ENCODE results near the gene NAV2. TPM values are rescaled to one million over a fixed set of nuclear protein-coding genes. Genes with fewer than 3 reads are reported as not detected.

The NAV2 gene
- 32.0 TPM for total RNA-seq

- DNase-seq (ENCODE audit: low spot score), result peak; percentile 95
- ATAC-seq, result peak; percentile 89
Observed at GRCh38 chr11:19712281-19713195, at the start of gene NAV2. NAV2 (plus strand) TSS chr11:19712837; CDS start chr11:19713696, 859 bp downstream.

GRCh38 chr11:19663206-19663605 is 49.4 kb upstream of the NAV2 start:
- ATAC-seq (no peak), DNase-seq (ENCODE audit: low spot score) (no peak)

- DNase-seq (ENCODE audit: low spot score) (no peak), ATAC-seq (peak; percentile 18)
Observed at GRCh38 chr11:19664886-19665548, 47.6 kb upstream of the NAV2 start.

GRCh38 chr11:19666951-19667350 is 45.7 kb upstream of the NAV2 start:
- DNase-seq (ENCODE audit: low spot score), result no peak
- ATAC-seq, result no peak

- no peak for DNase-seq (ENCODE audit: low spot score)
- no peak for ATAC-seq
Observed at GRCh38 chr11:19669511-19669910, 43.1 kb upstream of the NAV2 start.

- ATAC-seq, result no peak
- no peak for DNase-seq (ENCODE audit: low spot score)
Observed at GRCh38 chr11:19670030-19670791, 42.4 kb upstream of the NAV2 start.

GRCh38 chr11:19672586-19673206 is 39.9 kb upstream of the NAV2 start:
- peak; percentile 81 for ATAC-seq
- DNase-seq (ENCODE audit: low spot score), result no peak

GRCh38 chr11:19673924-19674729 is 38.5 kb upstream of the NAV2 start:
- DNase-seq (ENCODE audit: low spot score), result no peak
- peak; percentile 19 for ATAC-seq

- DNase-seq (ENCODE audit: low spot score), result no peak
- no peak for ATAC-seq
Observed at GRCh38 chr11:19674836-19675235, 37.8 kb upstream of the NAV2 start.

- DNase-seq (ENCODE audit: low spot score) (no peak), ATAC-seq (no peak)
Observed at GRCh38 chr11:19675397-19675796, 37.2 kb upstream of the NAV2 start.

GRCh38 chr11:19676475-19677380 is 35.9 kb upstream of the NAV2 start:
- peak; percentile 27 for ATAC-seq
- DNase-seq (ENCODE audit: low spot score), result no peak

GRCh38 chr11:19677381-19678080 is 35.1 kb upstream of the NAV2 start:
- ATAC-seq (no peak), DNase-seq (ENCODE audit: low spot score) (no peak)

GRCh38 chr11:19679952-19680828 is 32.4 kb upstream of the NAV2 start:
- DNase-seq (ENCODE audit: low spot score), result no peak
- peak; percentile 8 for ATAC-seq

GRCh38 chr11:19680829-19681368 is 31.7 kb upstream of the NAV2 start:
- ATAC-seq (peak; percentile 60), DNase-seq (ENCODE audit: low spot score) (no peak)

GRCh38 chr11:19683141-19683805 is 29.4 kb upstream of the NAV2 start:
- DNase-seq (ENCODE audit: low spot score) (peak; percentile 69), ATAC-seq (peak; percentile 65)

GRCh38 chr11:19683862-19684491 is 28.7 kb upstream of the NAV2 start:
- ATAC-seq (peak; percentile 85), DNase-seq (ENCODE audit: low spot score) (peak; percentile 76)
